NCI-H510A treated with DMSO at 0.1 percent for 48 hours (cell line): ENCODE data around the gene GNPTAB.

Source experiments
- DNase-seq: peaks from one replicate; lab custom pipeline; 2025; lab: John Stamatoyannopoulos, UW

GNPTAB gene

DNA sequence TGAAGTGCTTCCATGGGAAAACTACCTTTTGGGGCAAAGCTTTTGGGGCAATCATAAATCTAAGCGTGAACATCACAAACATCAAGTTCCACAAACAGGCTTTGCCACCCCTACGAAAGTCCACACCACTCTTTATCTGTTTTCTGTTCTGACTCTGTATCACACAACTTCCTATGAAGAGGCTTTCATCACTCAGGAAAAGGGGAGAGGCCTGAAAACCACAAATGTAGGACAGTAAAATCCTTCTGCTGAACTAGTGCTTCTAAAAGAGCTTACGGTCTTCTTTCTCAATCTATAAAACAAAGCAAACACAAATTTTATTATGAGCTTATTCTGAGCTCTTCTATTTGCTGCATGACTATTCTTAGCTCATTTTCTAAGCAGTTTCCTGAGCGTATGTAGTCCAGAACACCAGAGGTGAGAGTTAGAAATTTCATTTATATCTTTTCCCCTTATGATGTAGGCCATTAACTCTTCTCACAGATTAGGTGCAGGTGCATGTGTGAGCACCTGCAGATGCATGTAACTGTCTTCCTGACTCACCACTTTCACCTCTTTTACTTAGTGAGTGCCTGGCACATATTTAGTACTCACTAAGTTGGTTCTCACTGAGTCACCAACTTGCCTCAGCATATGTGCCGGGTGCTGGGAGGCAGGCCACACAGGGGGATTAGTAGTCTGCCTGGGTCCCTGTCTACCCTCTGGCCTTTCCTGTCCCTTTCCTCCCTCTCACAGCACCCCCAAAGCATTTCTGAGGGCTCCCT lies 58.6 kb downstream of the GNPTAB start:
- no peak for DNase-seq

DNA sequence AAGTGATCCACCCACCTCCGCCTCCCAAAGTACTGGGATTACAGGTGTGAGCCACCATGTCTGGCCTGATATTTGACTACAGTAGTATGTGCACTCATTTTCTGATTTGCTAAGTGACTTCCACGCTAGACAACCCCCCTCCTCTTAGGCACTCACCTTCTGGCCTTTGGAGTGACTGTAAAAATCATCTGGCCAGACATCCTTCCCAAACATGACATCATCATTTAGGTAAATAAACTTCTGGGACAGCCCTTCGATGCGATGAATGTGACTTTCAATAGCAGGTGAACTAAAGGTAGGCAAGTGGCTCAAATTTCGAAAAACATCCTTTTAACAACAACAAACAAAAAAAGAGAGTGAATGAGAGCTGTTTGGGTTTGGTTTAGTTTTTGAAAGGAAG lies 60.9 kb downstream of the GNPTAB start:
- DNase-seq = peak; percentile 76

DNA sequence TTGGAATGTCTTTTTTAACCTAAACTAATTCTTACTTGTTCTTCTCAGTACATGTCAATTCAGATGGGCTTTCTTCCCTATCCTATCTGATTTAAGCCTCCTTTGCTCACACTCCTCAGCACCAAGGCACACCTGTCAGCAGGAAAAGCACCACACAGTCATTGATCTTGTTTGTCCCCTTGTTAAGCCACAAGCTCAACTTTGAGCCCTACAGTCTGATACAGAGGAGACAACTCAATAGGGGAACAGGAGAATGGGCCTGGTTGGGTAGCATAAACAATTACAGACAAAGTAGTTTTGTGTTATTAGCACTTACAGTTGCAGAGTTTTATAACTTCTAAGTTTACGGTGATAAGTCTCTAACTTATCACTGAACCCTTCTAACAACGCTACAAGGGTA lies 62.0 kb downstream of the GNPTAB start:
- no peak for DNase-seq

DNA sequence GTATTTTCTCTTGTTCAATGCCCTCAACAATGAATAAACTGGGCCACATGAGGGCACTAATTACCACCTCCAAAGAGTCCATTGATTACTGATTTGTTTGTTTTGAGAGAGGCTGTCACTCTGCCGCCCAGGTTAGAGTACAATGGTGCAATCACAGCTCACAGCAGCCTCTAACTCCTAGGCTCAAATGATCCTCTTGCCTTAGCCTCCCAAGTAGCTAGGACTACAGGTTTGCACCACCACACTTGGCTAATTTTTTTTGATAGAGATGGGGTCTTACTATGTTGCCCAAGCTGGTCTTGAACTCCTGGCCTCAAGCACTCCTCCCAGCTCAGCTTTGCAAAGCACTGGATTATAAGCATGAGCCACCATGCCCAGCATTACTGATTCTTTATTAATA lies 63.2 kb downstream of the GNPTAB start:
- no peak for DNase-seq

DNA sequence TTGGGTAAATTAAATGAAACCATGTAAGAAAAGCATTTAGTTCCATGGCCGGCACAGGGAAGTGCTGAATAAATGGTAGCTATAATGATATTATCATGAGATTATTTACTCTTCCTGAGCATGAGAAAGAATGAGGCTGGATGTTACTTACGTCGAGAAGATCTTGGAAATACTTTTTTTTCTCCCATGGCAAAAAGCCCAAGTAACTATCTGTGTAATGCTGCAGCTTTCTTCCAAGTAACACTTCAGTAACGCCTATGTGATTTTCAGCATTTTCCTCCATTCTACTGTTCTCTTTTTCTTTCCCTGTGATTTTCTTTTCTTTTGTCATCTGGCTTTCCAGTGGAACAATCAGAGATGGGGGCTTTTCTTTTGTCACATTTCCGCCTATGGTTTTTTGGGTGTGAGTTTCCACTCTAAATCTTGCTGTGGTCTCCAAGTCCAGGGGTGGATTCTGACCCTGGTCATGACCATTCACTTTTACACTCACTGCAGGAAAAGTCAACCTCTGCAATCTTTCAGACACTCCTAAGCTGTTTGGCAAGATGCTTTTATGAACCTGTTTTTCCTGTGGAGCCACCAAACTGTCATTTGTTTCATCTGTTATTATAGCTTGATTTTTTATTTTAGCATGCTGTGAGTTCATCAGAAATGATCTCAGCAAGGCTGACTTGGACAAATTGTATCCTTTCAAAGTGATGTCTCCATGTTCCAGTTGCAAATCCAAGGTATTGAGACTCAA lies 66.5 kb downstream of the GNPTAB start:
- DNase-seq = no peak

DNA sequence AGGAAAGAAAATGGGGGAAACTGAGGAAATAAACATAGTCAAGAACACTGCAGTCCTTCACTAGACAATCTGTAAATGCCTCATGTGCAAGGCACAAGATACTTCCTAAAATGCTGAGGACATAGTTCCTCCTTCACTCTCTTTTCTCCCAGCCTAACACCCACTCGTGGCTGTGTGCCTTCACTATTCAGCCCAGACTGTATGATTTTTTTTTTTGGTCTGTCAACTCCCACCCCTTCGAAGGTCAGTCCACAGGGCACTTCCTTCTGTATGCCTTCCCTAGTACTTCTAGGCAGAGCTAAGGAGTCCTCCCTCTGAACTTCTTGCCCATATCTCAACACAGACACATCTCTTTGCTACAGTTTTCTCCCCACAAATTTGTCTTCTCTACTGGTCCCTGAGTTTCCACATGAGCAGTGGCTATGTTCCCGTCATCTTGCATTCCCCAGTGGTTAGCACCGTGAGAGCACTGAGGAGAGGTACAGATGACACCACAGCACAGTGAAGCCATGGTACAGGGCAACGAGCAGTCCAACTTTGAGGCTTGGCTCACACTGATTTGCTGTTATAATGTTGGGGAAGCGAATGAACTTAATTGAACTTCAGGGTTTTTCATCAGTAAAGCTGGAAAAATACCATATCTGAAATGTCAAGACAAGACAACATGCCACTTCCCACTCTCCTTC lies 67.4 kb downstream of the GNPTAB start:
- DNase-seq = no peak

DNA sequence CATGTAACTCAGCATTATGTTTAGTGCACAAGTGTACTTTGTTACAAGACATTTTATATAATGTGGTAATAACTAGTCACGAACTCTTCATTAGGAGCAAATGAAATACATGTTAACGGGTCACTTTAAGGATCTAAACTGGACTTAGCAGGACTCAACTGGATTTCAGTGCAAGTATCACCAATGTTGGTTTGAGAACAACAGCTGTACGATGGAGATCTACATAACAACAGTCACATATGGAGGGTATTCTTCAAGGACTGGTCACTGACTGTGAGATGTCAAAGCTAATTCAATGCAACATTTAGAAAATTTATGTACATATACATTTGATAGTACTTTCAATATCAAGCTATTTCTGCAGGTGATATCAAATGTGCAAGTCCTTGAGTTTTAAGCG lies 69.0 kb downstream of the GNPTAB start:
- no peak for DNase-seq

DNA sequence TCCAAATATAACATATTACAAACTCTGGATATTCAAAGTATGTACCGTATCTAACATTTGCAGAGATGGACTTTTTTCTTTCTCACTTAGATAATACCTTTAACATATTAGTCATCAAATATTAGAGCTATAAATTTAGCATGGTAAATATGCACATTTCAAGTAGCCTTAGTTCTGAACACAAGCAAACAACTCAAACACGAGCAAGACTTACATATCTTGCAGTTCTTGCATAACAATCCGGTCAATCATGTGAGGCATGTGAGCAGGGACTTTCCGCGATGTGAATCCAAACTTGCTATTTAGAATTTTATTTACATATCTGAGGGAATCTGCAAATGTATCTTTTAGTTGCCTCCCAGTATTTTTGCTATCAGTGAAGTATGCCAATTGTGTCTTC lies 69.4 kb downstream of the GNPTAB start:
- DNase-seq = no peak

DNA sequence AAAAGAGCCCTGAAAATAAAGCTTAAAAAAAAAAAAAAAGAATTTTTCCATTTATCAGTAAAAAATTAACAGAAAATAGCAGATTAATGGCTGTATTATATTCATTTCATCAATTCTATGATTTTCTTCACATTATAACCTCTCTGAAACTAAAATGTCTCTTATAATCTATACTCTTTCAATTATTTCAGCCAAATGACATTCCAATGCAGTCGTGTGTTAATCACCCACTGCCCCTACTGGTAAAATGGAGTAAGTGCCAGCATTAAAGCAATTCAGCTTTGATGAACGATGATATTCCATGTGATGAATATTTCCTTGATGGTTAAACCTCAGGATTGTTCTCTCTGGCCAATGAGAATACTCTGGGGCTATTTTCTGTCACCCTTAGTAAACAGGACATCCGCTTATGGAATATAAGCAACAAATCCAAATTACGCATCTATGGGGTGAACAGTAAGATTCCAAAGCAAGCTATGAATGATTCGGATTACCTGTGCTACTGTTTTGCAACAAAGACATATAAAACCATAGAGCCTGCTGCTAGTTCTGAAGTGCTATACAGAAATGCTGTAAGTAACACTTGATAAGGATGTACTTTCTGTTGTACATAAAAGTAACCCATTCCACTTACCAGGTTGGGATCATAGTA lies 71.2 kb downstream of the GNPTAB start:
- DNase-seq = peak; percentile 13

DNA sequence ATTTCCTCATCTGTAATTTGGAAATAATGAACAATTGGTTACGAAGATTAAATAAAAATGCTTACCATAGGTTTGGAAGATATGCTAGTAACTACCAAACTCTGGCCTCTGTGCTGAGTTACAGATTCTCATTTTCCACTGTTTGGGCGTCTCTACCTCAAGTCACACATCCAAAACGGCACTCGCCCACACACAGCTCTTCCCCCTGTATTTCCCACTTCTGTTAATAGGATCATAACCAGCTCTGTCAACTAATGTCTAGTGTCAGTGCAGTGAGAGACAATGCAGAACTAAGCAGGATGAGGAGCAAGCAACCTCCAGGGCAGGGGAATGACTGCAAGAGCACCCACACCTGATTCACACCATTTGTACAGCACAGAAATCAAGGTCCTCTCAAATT lies 80.6 kb downstream of the GNPTAB start:
- no peak for DNase-seq

DNA sequence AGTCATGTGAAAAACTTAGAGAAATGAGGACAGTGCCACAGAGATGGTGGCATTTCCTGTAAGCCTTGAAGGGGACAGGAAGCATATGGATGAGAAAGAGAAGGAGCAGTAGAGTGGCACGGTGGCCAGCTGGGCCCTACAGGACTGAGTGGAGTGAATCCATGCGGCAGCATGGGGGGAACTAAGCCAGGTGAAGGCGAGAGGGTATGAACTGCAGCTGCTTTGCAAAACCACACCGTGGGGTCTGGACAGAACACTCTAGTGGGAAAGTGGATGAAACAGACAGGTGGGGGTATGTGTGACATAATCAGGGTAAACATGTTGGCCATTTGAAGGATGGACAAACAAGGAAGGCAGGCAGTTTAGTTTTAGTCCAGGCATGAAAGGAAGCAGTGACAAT lies 81.1 kb downstream of the GNPTAB start:
- no peak for DNase-seq

DNA sequence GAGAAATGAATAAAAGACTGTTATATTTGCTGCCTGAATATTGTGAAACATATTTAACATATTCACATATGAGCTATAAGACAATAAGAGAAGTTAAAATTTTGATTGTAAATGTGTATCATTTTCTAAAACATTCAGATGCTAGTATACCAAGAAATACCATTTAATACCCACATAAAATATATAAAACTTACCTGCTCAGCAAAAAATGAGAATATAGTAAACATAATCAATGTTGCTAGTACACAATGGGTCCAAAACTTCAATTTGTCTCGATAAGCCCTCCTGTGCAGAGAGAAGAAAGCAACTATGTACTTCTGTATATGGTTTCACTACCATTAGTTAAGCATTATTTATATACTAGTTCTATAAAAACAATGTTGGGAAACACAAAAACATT lies 81.9 kb downstream of the GNPTAB start:
- no peak for DNase-seq

DNA sequence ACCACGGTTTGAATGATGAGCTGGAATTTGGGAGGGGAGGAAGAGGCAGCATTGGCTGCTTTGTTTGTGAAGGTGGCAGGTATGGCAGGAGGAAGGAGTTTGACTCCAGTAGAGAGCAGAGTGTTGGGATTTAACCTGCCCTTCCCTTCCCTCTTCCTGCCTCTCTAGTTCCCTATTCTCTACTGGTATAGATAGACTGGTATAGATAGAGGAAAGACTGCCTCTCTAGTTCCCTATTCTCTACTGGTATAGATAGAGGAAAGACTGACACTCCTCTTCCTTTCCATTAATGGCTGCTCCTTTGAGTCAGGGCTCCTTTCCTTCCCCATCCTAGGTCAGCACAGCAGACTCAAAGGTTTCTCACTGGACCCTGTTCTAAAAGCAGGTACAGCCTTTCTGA lies 83.1 kb downstream of the GNPTAB start:
- no peak for DNase-seq

DNA sequence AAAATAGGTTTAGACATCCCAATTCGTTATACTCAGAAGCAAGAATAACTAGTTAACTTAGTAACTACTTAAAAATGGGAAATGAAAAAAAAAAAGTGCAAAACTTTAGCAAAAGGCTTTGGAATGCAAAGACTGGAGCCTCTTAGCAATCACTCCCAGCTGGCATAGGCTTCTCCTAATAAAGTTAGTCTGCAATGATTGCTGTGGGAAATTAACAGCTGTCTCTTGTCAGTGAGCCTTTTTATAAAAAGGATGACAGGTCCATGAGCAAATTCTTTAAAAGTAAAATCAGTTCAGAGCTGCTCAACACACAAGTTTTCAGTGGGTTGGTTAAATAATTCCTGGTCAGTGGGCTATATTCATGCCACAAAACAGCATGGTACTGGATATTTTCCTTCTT lies 84.1 kb downstream of the GNPTAB start:
- DNase-seq = no peak

DNA sequence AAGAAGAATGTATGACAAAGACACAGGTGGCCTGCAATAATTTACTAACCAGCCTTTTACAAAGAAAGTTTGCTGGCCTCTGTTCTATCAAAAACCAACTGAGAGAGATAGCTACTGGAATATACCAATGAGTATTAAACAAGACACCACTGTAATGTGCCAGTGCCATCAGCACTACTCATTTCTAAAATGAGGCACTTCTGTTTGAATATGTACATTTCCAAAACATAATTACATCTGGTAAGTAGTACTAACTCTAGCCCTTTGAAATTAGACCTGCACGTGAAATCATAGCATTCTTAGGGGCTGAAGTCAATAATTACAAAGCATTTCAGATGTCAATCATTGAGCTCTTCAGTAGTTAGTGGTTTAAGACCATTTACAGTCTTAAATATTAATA lies 84.6 kb downstream of the GNPTAB start:
- DNase-seq = no peak

DNA sequence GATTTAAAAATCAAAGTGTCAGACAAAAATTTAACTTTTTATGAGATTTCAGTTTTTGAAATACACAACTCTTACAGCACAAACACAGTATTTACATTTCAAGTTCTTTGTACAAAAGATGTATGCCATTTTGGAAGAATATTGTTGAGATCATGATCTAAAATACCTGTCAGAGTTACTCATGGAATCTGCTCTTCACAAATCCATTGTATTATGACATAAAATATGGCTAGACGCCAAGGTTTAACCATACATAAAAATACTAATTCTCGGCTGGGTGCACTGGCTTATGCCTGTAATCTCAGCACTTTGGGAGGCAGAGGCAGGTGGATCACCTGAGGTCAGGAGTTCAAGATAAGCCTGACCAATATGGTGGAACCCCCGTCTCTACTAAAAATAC lies 85.3 kb downstream of the GNPTAB start:
- no peak for DNase-seq

DNA sequence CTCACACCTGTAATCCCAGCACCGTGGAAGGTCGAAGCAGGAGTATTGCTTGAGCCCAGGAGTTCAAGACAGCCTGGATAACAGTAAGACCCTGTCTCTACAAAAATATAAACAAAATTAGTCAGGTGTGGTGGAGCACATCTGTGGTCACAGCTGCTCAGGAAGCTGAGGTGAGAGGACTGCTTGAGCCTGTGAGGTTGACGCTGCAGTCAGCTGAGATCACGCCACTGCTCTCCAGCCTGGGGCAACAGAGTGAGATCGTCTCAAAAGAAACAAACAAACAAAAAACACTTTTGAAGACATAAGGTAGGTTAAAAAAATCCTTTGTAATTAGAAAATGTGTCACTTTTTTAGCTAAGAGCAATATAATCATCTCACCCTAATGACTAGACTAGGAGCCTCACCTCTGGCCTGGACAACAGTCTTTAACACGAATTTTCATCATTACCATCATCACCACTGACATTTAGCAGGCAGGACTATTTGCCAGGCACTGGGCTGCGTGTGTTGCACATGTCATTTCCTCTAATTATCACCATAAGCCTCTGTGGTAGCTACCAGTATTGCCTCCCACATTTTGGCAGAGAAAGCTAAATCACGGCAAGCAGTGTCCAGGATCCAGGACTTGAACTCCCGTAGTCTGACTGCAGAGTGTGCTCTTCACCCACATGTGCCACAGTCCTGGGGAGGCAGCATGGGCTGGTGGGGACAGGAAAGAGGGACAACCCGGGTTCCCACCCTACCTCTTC lies 86.9 kb downstream of the GNPTAB start:
- no peak for DNase-seq

DNA sequence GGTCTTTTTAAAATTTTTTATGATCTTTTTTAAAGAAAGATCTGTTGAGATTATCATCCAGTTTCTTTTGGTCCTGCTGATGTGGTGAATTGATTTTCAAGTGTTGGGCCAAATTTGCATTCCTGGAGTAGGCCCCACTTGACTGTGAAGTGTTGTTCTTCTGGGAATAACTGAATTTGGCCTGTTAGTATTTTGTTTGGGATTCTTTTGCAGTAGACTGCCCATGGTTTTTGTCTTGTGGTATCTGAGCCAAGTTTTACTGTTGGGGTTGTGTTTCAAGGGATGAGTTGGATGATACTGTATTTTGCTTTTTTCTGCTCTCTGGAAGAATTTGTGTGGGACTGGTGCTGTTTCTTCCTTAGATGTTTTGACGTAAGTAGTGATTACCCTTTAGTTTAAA lies 87.5 kb downstream of the GNPTAB start:
- DNase-seq = no peak

DNA sequence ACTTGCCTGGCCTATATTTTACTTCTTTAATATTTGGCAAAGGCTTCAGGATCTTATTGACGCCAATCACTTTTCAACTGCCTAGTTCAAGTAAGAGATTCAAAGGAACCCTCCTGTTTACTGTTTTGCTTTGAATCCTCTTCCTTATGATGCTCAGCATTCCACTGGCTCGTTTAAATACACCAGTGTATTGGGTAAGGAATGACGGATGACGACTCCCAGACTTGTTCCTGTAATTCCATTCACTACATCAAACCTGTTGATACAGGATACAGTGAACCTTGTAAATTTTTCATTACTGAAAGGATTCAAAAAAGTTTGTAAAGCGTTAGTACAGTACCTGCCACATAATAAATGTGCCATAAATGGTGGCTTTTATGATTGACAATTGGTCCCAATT lies 89.8 kb downstream of the GNPTAB start:
- DNase-seq = no peak

DNA sequence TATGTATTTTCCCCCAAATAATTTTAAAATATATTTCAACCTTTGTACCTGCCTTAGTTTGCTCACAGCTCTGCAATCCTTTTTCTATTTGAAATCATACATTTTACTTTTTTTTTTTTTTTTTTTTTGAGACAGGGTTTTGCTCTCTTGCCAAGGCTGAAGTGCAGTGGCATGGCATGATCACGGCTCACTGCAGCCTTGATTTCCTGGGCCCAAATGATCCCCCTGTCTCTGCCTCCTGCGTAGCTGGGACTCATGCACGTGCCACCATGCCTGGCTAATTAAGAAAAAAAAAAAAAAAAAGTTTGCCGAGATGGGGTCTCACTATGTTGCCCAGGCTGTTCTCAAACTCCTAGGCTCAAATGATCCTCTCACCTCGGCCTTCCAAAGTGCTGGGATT lies 90.2 kb downstream of the GNPTAB start:
- no peak for DNase-seq

DNA sequence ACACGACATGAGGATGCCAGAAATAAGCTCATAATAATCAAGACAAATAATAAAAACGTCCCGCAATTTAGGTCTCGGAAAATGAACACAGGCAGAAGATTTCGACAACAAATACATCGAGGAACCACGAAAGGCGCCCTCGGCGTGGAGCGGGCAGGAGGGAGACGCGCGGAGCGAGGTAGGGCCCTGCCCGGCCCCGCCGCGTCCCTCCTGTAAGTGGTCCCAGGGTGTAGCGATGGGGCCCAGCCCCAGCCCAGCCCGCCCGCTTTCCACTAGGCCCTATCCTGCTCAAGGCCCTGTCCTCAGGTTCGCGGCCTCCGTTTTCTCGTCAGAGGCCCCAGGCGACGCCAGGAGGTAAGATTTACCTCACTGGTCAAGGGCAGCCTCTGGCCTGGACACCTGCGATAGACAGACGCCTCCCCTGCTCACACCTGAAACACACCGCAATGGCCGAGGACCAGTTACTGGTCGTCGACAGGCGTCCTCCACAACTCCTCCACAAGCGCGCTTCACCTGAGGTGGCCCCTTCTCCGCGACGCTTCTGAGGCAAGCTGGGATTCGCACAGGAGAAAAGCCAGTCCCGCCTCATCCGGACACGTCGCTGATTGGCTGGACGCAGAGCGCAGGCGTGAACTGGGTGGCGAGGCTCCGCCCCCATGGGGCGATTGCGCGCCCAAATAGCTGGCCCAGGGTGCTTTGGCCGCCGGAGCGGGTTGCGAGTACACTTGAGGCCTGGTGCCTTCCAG lies 91.7 kb downstream of the GNPTAB start, which contains the start of gene SYCP3:
Gene SYCP3 (minus strand): TSS at position 543 of the 746 bp plus-strand sequence. CDS start 1,527 bp downstream, outside the sequence.
- no peak for DNase-seq
